Activated CD8-positive, alpha-beta T cell treated with anti-CD3 and anti-CD28 coated beads for 36 hours (primary cell): ENCODE data around the gene SMIM30. TPM values are rescaled to one million over a fixed set of nuclear protein-coding genes. Genes with fewer than 3 reads are reported as not detected.

Experiments
- ATAC-seq: fragments of 200-7000 bp; cut with Tn5 transposase; one replicate; pipeline ENCODE4 v1.10.0; 2021; ENCODE audit warnings: mild to moderate bottlenecking, moderate library complexity
- CTCF ChIA-PET: fragments of 350-600 bp; sonication (Branson Sonifier 250); formaldehyde crosslinking; loops from one replicate; lab custom pipeline; 2021; ENCODE audit warnings: antibody characterized with exemption; lab: Charles Lee
- POLR2A ChIA-PET: fragments of 350-600 bp; sonication (Branson Sonifier 250); formaldehyde crosslinking; loops from one replicate; lab custom pipeline; 2021; ENCODE audit warnings: antibody characterized with exemption; lab: Charles Lee
- DNase-seq: peaks from one replicate; pipeline ENCODE4 v3.0.0-alpha.2; 2020
- H3K27ac Mint-ChIP-seq: one replicate; pipeline ENCODE4 v1.8.0; 2021; ENCODE audit warnings: mild to moderate bottlenecking, mixed read lengths
- H3K27me3 Mint-ChIP-seq: one replicate; pipeline ENCODE4 v1.8.0; 2021; ENCODE audit warnings: mixed read lengths
- H3K36me3 Mint-ChIP-seq: one replicate; pipeline ENCODE4 v1.8.0; 2021; ENCODE audit warnings: low read depth, mixed read lengths
- H3K4me1 Mint-ChIP-seq: one replicate; pipeline ENCODE4 v1.8.0; 2021; ENCODE audit warnings: low read depth, mixed read lengths
- H3K4me3 Mint-ChIP-seq: one replicate; pipeline ENCODE4 v1.8.0; 2021; ENCODE audit warnings: mild to moderate bottlenecking, moderate library complexity, mixed read lengths
- H3K9me3 Mint-ChIP-seq: one replicate; pipeline ENCODE4 v1.8.0; 2021; ENCODE audit warnings: mixed read lengths
- intact Hi-C: fragments of 100-400 bp; cut with micrococcal nuclease; formaldehyde crosslinking; loops from one replicate; pipeline ENCODE4 v1.10.0; 2022
- total RNA-seq, 2 experiments: library from RNA; stranded (reverse); gene quantifications; one replicate each; pipeline ENCODE4 v1.2.3, GENCODE V29; 2021
- TF ChIP-seq, protein P1 (sequence below): fragments of 200-600 bp; IDR thresholded peaks from one replicate; pipeline ENCODE4 v1.8.0; 2022; ENCODE audit warnings: antibody characterized with exemption, mild to moderate bottlenecking

The SMIM30 gene
- total RNA-seq, 2 experiments from 2014 or later = 49.3 to 49.8 TPM

- TF ChIP-seq, protein P1, sequence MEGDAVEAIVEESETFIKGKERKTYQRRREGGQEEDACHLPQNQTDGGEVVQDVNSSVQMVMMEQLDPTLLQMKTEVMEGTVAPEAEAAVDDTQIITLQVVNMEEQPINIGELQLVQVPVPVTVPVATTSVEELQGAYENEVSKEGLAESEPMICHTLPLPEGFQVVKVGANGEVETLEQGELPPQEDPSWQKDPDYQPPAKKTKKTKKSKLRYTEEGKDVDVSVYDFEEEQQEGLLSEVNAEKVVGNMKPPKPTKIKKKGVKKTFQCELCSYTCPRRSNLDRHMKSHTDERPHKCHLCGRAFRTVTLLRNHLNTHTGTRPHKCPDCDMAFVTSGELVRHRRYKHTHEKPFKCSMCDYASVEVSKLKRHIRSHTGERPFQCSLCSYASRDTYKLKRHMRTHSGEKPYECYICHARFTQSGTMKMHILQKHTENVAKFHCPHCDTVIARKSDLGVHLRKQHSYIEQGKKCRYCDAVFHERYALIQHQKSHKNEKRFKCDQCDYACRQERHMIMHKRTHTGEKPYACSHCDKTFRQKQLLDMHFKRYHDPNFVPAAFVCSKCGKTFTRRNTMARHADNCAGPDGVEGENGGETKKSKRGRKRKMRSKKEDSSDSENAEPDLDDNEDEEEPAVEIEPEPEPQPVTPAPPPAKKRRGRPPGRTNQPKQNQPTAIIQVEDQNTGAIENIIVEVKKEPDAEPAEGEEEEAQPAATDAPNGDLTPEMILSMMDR = no peak
- Mint-ChIP-seq H3K27me3 (peaks cover 19% of the 10 kb centered on the region), H3K36me3 (no peaks in the 10 kb centered on the region), H3K4me3 (no peak overlapping the region), H3K27ac (no peak overlapping the region), H3K4me1 (no peaks in the 10 kb centered on the region), H3K9me3 (no peaks in the 10 kb centered on the region)
- DNase-seq (no peak), ATAC-seq (no peak)
- ChIA-PET POLR2A (no interaction called here), CTCF (no interaction called here)
- intact Hi-C loops = no loop called here
Observed at GRCh38 chr7:113154117-113154516, 35.8 kb upstream of the SMIM30 start.

- intact Hi-C loops = no loop called here
Observed at GRCh38 chr7:113144817-113145216, 26.5 kb upstream of the SMIM30 start.

DNA sequence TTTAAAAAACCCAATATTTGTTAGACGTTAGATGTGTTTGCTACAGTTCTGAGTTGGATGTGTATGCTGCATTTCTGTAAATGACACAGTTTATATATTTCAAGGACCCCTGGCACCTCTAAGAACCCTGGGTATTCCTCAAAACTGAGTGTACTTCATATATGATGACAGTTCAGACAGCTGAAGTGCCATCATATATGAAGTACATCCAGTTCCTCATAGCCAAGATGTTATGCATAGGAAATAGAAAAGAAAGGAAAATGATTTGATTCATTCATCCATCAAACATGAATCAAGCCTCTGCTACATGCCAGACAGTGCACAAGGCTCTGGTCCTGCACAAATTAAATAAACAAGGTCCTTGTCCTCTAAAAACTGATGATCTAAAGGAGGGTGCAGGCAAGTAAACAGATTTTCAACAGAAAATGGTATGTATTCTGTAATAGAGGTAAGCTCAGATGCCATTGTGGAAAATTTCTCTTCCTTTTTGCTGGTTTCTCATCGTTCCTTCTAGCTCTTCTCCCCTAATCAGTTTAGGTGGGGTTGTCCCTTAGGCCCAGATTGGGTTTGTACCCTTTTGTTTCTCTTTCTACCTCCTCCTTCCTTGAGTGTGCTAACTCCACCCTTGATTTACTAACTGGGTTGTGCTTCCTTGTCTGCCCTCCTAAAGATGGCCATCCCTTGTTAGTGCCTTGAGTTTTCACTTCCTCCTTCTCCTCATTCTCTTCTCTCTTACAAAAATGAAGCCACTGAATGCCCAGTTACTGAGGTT, 25.3 kb upstream of the SMIM30 start:
- Mint-ChIP-seq H3K9me3 (no peaks in the 10 kb centered on the region), H3K4me1 (no peaks in the 10 kb centered on the region), H3K27me3 (peaks cover 22% of the 10 kb centered on the region), H3K36me3 (no peaks in the 10 kb centered on the region), H3K27ac (no peak overlapping the region), H3K4me3 (no peak overlapping the region)
- ATAC-seq = no peak
- ChIA-PET CTCF (interaction anchor here (0.7 kb wide), 1 partner anchor 278 kb away, joined by 3 read pairs; no protein-coding TSS in a partner anchor), POLR2A (no interaction called here)
- intact Hi-C loops = no loop called here
- TF ChIP-seq, protein P1 = no peak
- no peak for DNase-seq

More at GRCh38 chr7:113144817-113145216, 26.5 kb upstream of the SMIM30 start:
- no peaks in the 10 kb centered on the region for H3K4me1 Mint-ChIP-seq
- TF ChIP-seq, protein P1 = no peak
- no peak overlapping the region for H3K27ac Mint-ChIP-seq
- no peaks in the 10 kb centered on the region for H3K9me3 Mint-ChIP-seq
- H3K4me3 Mint-ChIP-seq = no peak overlapping the region
- CTCF ChIA-PET = no interaction called here
- DNase-seq (no peak), ATAC-seq (no peak)
- POLR2A ChIA-PET = no interaction called here
- H3K36me3 Mint-ChIP-seq = no peaks in the 10 kb centered on the region
- H3K27me3 Mint-ChIP-seq = peaks cover 24% of the 10 kb centered on the region

GRCh38 chr7:113142385-113143119, 24.2 kb upstream of the SMIM30 start:
- DNase-seq (no peak), ATAC-seq (no peak)
- Mint-ChIP-seq H3K27ac (no peak overlapping the region), H3K4me1 (no peaks in the 10 kb centered on the region), H3K9me3 (no peaks in the 10 kb centered on the region), H3K36me3 (no peaks in the 10 kb centered on the region), H3K27me3 (peaks cover 17% of the 10 kb centered on the region), H3K4me3 (no peak overlapping the region)
- TF ChIP-seq, protein P1 = no peak
- CTCF ChIA-PET = no interaction called here
- POLR2A ChIA-PET = no interaction called here
- intact Hi-C loops = no loop called here

- POLR2A ChIA-PET = no interaction called here
- H3K36me3 Mint-ChIP-seq = no peaks in the 10 kb centered on the region
- TF ChIP-seq, protein P1 = no peak
- DNase-seq (no peak), ATAC-seq (no peak)
- no peaks in the 10 kb centered on the region for H3K9me3 Mint-ChIP-seq
- CTCF ChIA-PET = no interaction called here
- no peak overlapping the region for H3K4me3 Mint-ChIP-seq
- peaks cover 16% of the 10 kb centered on the region for H3K27me3 Mint-ChIP-seq
- no peak overlapping the region for H3K27ac Mint-ChIP-seq
- H3K4me1 Mint-ChIP-seq = no peaks in the 10 kb centered on the region
- intact Hi-C loops = no loop called here
Observed at GRCh38 chr7:113141803-113142202, 23.4 kb upstream of the SMIM30 start.
